ENCODE data around the gene PINLYP. TPM values are rescaled to one million over a fixed set of nuclear protein-coding genes. Genes with fewer than 3 reads are reported as not detected.

Gene PINLYP
- total and polyA plus RNA-seq, 9 of the 15 experiments (the other 6 are each of a cell fraction or from before 2014, with no cell fraction given): 1.00 to 6.7 (median 2.2) TPM

- TF ChIP-seq DEAF1 (CRISPR knock-in tag; IDR thresholded peaks at IDR 0.05): 0 out of 2 replicates have a peak, but pooled peaks have one; percentile 27
- TF ChIP-seq NFIC (IDR thresholded peaks at IDR 0.05): no peak
- TF ChIP-seq SLC30A9 (CRISPR knock-in tag; IDR thresholded peaks at IDR 0.05): no peak
- TF ChIP-seq RFX7 (CRISPR knock-in tag; IDR thresholded peaks at IDR 0.05): no peak
- TF ChIP-seq SNAPC5 (CRISPR knock-in tag; IDR thresholded peaks at IDR 0.05): no peak
- peak; percentile 99 for TF ChIP-seq C11orf30 (IDR thresholded peaks at IDR 0.05; ENCODE audit: low read depth)
- peak; percentile 87 for TF ChIP-seq TFAP4 (CRISPR knock-in tag; IDR thresholded peaks at IDR 0.05; ENCODE audit: borderline replicate concordance)
- TF ChIP-seq SMAD4 (CRISPR knock-in tag; conservative IDR thresholded peaks at IDR 0.05): peak; percentile 24; the same call in 1 of the 2 replicates
- no peak for TF ChIP-seq GTF2F1 (IDR thresholded peaks at IDR 0.05; ENCODE audit: low read depth, low read length)
- TF ChIP-seq ZNF583 (CRISPR knock-in tag; IDR thresholded peaks at IDR 0.05): no peak
- TF ChIP-seq KAT7 (CRISPR knock-in tag; IDR thresholded peaks at IDR 0.05; ENCODE audit: borderline replicate concordance): no peak; the same call in 1 of the 2 replicates
- no peak for TF ChIP-seq ZBTB1 (CRISPR knock-in tag; IDR thresholded peaks at IDR 0.05; ENCODE audit: borderline replicate concordance, low read depth)
- TF ChIP-seq SUPT5H (IDR thresholded peaks at IDR 0.05): peak; percentile 73
- TF ChIP-seq ZNF584 (CRISPR knock-in tag; IDR thresholded peaks at IDR 0.05; ENCODE audit: low read depth): 0 out of 2 replicates have a peak, but pooled peaks have one; percentile 32
- no peak for TF ChIP-seq ZNF449 (CRISPR knock-in tag; IDR thresholded peaks at IDR 0.05)
- no peak; the same call in 1 of the 2 replicates for TF ChIP-seq HMGXB4 (CRISPR knock-in tag; IDR thresholded peaks at IDR 0.05)
- TF ChIP-seq IFI16 (CRISPR knock-in tag; IDR thresholded peaks at IDR 0.05): no peak
- TF ChIP-seq ZSCAN29 (IDR thresholded peaks at IDR 0.05): no peak
- TF ChIP-seq STAG1 (CRISPR knock-in tag; IDR thresholded peaks at IDR 0.05; ENCODE audit: borderline replicate concordance): no peak
- TF ChIP-seq MEF2D (tag; conservative IDR thresholded peaks at IDR 0.05; ENCODE audit: low read depth): peak; percentile 69
- TF ChIP-seq TFAM (CRISPR knock-in tag; conservative IDR thresholded peaks at IDR 0.05): no peak
These were observed 20.6 kb downstream of the PINLYP start, which contains the start of the genes IRGQ and ZNF576 (continued) for GRCh38 chr19:43595999-43596841.

All from K562 (cell line).